Gastrocnemius medialis (tissue), 4 donors: ENCODE results near the gene PRRC2C. TPM values are rescaled to one million over a fixed set of nuclear protein-coding genes. Genes with fewer than 3 reads are reported as not detected.

Experiments used
- ATAC-seq, 2 donors: fragments of 150-250 bp; one replicate each; pipeline ENCODE4 v1.9.1; 2016
- DNase-seq, 2 donors: peaks; one replicate each; pipeline ENCODE4 v3.0.0-alpha.2; 2019
- H3K27ac ChIP-seq, 4 donors: fragments of 200-600 bp; sonication (generic); 1 replicate in 1 of 4; 2 replicates in 3 of 4; pipeline ENCODE4 v1.5.1; 2016 to 2018; ENCODE audit warnings: mild to moderate bottlenecking in 2 of 4, moderate library complexity in 1 of 4
- H3K27me3 ChIP-seq, 3 donors: fragments of 200-600 bp; sonication (generic) in 2 of 3; 1 replicate in 1 of 3; 2 replicates in 2 of 3; pipeline versions ENCODE4 v1.5.1 to v1.6.0; 2016 to 2019; ENCODE audit warnings: mild to moderate bottlenecking in 1 of 3, moderate library complexity in 1 of 3
- H3K36me3 ChIP-seq, 2 donors: fragments of 200-600 bp; sonication (generic) in 1 of 2; one replicate each; pipeline ENCODE4 v1.5.1; 2017 to 2018
- H3K4me1 ChIP-seq, 2 donors: fragments of 200-600 bp; sonication (generic) in 1 of 2; one replicate each; pipeline ENCODE4 v1.5.1; 2016 to 2017; ENCODE audit warnings: mild to moderate bottlenecking in 2 of 2
- H3K4me3 ChIP-seq, 4 donors: fragments of 200-600 bp; sonication (generic) in 3 of 4; 1 replicate in 1 of 4; 2 replicates in 3 of 4; pipeline ENCODE4 v1.5.1; 2016 to 2019; ENCODE audit warnings: mild to moderate bottlenecking in 2 of 4
- H3K9me3 ChIP-seq, 3 donors: fragments of 200-600 bp; sonication (generic) in 2 of 3; 1 replicate in 1 of 3; 2 replicates in 2 of 3; pipeline ENCODE4 v1.5.1; 2016 to 2019
- POLR2A ChIP-seq, 2 donors: fragments of 450-650 bp; IDR thresholded peaks; one replicate each; pipeline ENCODE4 v1.6.1; 2017; ENCODE audit warnings: antibody characterized with exemption in 2 of 2, mild to moderate bottlenecking in 2 of 2, moderate library complexity in 2 of 2
- in situ Hi-C, 4 donors: fragments of 200-750 bp; cut with MboI; loops; one replicate each; pipeline versions ENCODE4 v1.15.0 to v1.8.0; 2017; ENCODE audit warnings: low sequenced_read_pairs in 4 of 4
- intact Hi-C: fragments of 100-400 bp; cut with DNase I; formaldehyde crosslinking; loops from one replicate; pipeline ENCODE4 v1.15.1; 2023; ENCODE audit warnings: low total_unique reads
- total RNA-seq, 4 donors: library from RNA; depleted of rRNA; stranded (reverse); fragments of >200 nt; gene quantifications; one replicate each; pipeline versions ENCODE4 v1.1.0 to v1.2.3, GENCODE V29; 2016
- TF ChIP-seq, protein P1 (sequence below), 5 experiments: fragments of 450-650 bp in 3 of 5; fragments of 200-600 bp in 2 of 5; sonication (generic) in 2 of 5; IDR thresholded peaks in 4 of 5; conservative IDR thresholded peaks in 1 of 5; 1 replicate in 4 of 5; 2 replicates in 1 of 5; pipeline ENCODE4 v1.5.1; 2016 to 2019; ENCODE audit warnings: antibody characterized with exemption in 5 of 5, mild to moderate bottlenecking in 3 of 5, moderate library complexity in 3 of 5

The PRRC2C gene
- total RNA-seq, 4 donors from 2014 or later, result 40.9 to 45.7 (median 42.0) TPM

- no peak overlapping the region for H3K4me3 ChIP-seq
- intact Hi-C loops (loop anchor here (10.0 kb wide), 2 partner anchors 165 to 1055 kb away; partner anchors contain the start of gene SUCO), in situ Hi-C loops (loop anchor here in 2 of 4 donors (10.0 to 25.0 kb wide), 2 partner anchors 257 to 265 kb away; partner anchors contain the start of gene VAMP4 (in 2 of the 2))
- ATAC-seq (no peak), DNase-seq (no peak)
- H3K4me1 ChIP-seq, result peaks cover 3 to 4% of the 10 kb centered on the region in 2 donors
- no peak overlapping the region for H3K27ac ChIP-seq
- H3K27me3 ChIP-seq, result no peaks in the 10 kb centered on the region
- no peaks in the 10 kb centered on the region for H3K9me3 ChIP-seq
- TF ChIP-seq POLR2A (IDR thresholded peaks at IDR 0.05), result no peak
- TF ChIP-seq, protein P1, sequence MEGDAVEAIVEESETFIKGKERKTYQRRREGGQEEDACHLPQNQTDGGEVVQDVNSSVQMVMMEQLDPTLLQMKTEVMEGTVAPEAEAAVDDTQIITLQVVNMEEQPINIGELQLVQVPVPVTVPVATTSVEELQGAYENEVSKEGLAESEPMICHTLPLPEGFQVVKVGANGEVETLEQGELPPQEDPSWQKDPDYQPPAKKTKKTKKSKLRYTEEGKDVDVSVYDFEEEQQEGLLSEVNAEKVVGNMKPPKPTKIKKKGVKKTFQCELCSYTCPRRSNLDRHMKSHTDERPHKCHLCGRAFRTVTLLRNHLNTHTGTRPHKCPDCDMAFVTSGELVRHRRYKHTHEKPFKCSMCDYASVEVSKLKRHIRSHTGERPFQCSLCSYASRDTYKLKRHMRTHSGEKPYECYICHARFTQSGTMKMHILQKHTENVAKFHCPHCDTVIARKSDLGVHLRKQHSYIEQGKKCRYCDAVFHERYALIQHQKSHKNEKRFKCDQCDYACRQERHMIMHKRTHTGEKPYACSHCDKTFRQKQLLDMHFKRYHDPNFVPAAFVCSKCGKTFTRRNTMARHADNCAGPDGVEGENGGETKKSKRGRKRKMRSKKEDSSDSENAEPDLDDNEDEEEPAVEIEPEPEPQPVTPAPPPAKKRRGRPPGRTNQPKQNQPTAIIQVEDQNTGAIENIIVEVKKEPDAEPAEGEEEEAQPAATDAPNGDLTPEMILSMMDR (IDR thresholded peaks at IDR 0.05 in 4 of 5, conservative IDR thresholded peaks at IDR 0.05 in 1 of 5), result no peak
- H3K36me3 ChIP-seq, result no peaks in the 10 kb centered on the region
Observed at GRCh38 chr1:171480035-171480434, 5.3 kb upstream of the PRRC2C start.

DNA sequence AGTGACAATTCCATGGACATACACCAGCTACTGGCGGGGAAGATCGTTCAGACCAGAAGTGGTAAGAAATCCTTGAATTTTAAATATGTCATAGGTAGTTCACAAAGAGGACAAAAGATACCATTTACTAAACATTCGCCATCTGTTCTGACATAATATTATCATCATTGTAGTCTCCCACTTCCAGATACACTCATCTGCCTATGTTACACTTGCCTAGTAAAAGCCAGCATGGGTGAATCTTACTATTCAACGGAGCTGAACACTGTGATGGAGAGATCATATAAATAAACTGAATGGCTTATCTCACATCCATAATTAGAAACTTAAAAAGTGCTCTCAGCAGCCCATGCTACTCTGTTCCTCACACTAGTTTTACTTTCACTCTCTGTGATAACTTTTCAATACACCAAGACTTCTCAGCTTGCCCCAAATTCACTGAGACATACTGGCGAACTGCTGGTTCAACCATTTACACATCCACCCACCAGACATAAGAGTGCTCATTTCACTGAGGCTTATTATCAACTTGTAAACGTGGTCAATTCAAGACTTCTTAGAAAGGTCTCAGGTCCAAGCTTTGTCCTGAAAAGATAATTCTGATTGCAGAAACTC, 463 bp upstream of the PRRC2C start:
- TF ChIP-seq, protein P1 (IDR thresholded peaks at IDR 0.05 in 4 of 5, conservative IDR thresholded peaks at IDR 0.05 in 1 of 5), result peak in 1 of 5 experiments; percentile 67
- TF ChIP-seq POLR2A (IDR thresholded peaks at IDR 0.05), result no peak
- Histone ChIP-seq H3K4me1 (peaks cover 34 to 36% of the 10 kb centered on the region in 2 donors), H3K4me3 (peak overlapping the region; percentile 70 to 100 (median 96)), H3K36me3 (no peaks in the 10 kb centered on the region), H3K27me3 (no peaks in the 10 kb centered on the region), H3K27ac (peak overlapping the region; percentile 92 to 100 (median 98)), H3K9me3 (no peaks in the 10 kb centered on the region)
- DNase-seq (no peak), ATAC-seq (peak; percentile 24 to 68)
- in situ Hi-C loops (loop anchor here in 2 of 4 donors (10.0 to 25.0 kb wide), 2 partner anchors 252 to 260 kb away; partner anchors contain the start of gene VAMP4 (in 2 of the 2)), intact Hi-C loops (loop anchor here (1.0 to 10.0 kb wide), 6 partner anchors 160 to 1050 kb away; partner anchors contain the start of genes DNM3, METTL13, SUCO and VAMP4)

GRCh38 chr1:171486048-171486519, 754 bp downstream of the PRRC2C start:
- no peaks in the 10 kb centered on the region for H3K9me3 ChIP-seq
- H3K4me1 ChIP-seq, result peaks cover 45 to 48% of the 10 kb centered on the region in 2 donors
- TF ChIP-seq, protein P1 (IDR thresholded peaks at IDR 0.05 in 4 of 5, conservative IDR thresholded peaks at IDR 0.05 in 1 of 5), result no peak
- no peak for TF ChIP-seq POLR2A (IDR thresholded peaks at IDR 0.05)
- intact Hi-C loops (loop anchor here (5.0 to 10.0 kb wide), 3 partner anchors 159 to 1049 kb away; partner anchors contain the start of genes DNM3 and SUCO), in situ Hi-C loops (loop anchor here in 2 of 4 donors (10.0 to 25.0 kb wide), 2 partner anchors 251 to 259 kb away; partner anchors contain the start of gene VAMP4 (in 2 of the 2))
- H3K4me3 ChIP-seq, result peak overlapping the region; percentile 70 to 100 (median 96)
- no peaks in the 10 kb centered on the region for H3K27me3 ChIP-seq
- peak; percentile 7 to 26 for ATAC-seq
- DNase-seq, result no peak
- peak overlapping the region; percentile 92 to 100 (median 98) for H3K27ac ChIP-seq
- H3K36me3 ChIP-seq, result no peaks in the 10 kb centered on the region

GRCh38 chr1:171487038-171487437, 1.7 kb downstream of the PRRC2C start:
- in situ Hi-C loops (loop anchor here in 2 of 4 donors (10.0 to 25.0 kb wide), 2 partner anchors 250 to 258 kb away; partner anchors contain the start of gene VAMP4 (in 2 of the 2)), intact Hi-C loops (loop anchor here (5.0 to 10.0 kb wide), 3 partner anchors 158 to 1048 kb away; partner anchors contain the start of genes DNM3 and SUCO)
- Histone ChIP-seq H3K36me3 (no peaks in the 10 kb centered on the region), H3K27me3 (no peaks in the 10 kb centered on the region), H3K27ac (peak overlapping the region; percentile 16 to 100 (median 95)), H3K9me3 (no peaks in the 10 kb centered on the region), H3K4me3 (peak overlapping the region; percentile 70 to 100 (median 96)), H3K4me1 (peaks cover 51 to 53% of the 10 kb centered on the region in 2 donors)
- ATAC-seq (no peak), DNase-seq (no peak)
- TF ChIP-seq POLR2A (IDR thresholded peaks at IDR 0.05), result no peak
- TF ChIP-seq, protein P1 (IDR thresholded peaks at IDR 0.05 in 4 of 5, conservative IDR thresholded peaks at IDR 0.05 in 1 of 5), result no peak
